SK-MEL-5 (cell line): ENCODE data around the gene MAP7D3. TPM values are rescaled to one million over a fixed set of nuclear protein-coding genes. Genes with fewer than 3 reads are reported as not detected.
"Not testable (repeated sequence)": the region's sequence is repeated elsewhere in the genome, so short reads cannot be mapped to it uniquely, and the experiment has no call there.

Source experiments
- DNase-seq: peaks from one replicate; pipeline ENCODE4 v3.0.0-alpha.2; 2016; ENCODE audit warnings: low read depth, low spot score
- in situ Hi-C: cut with HindIII; loops from 2 replicates; pipeline ENCODE4 v1.10.0; 2016; ENCODE audit warnings: low sequenced_read_pairs, high pct_unique_total_duplicates, low pct_unique_long_range_greater_than_20kb
- total RNA-seq: library from RNA; depleted of rRNA; stranded (reverse); fragments of >200 nt; shearing (Covaris generic); gene quantifications from 2 replicates; pipeline ENCODE4 v1.2.3, GENCODE V29; 2014

Gene MAP7D3
- total RNA-seq, 1 experiment from 2014 or later: 27.8 TPM

- DNase-seq: no peak
- in situ Hi-C loops: no loop called here
Observed at GRCh38 chrX:136194536-136194935, 56.7 kb downstream of the MAP7D3 start.

- in situ Hi-C loops: no loop called here
- no peak for DNase-seq
Observed at GRCh38 chrX:136193771-136194170, 57.4 kb downstream of the MAP7D3 start.

- in situ Hi-C loops: no loop called here
- DNase-seq: no peak
Observed at GRCh38 chrX:136192839-136193414, 58.3 kb downstream of the MAP7D3 start.

DNA sequence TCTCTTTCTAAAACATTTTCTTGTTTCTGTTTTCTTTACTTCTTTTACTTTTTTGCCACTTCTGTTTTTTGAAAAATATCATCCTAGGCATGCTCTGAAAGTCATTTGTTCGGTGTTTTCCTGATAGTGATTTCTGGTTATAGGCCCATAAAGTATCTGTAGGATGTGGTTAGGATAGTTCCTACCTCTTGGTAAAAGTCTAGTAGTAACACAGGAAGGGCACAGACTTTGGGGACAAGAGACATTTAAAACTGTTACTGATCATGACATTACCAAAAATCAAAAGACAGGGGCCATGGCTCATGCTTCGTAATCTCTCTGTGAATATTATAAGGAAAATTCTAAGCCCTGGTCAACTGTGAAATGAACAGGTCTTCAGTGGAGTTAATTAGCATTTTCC, 59.1 kb downstream of the MAP7D3 start:
- no peak for DNase-seq
- in situ Hi-C loops: no loop called here

GRCh38 chrX:136191171-136191570, 60.0 kb downstream of the MAP7D3 start:
- in situ Hi-C loops: no loop called here
- no peak for DNase-seq

DNA sequence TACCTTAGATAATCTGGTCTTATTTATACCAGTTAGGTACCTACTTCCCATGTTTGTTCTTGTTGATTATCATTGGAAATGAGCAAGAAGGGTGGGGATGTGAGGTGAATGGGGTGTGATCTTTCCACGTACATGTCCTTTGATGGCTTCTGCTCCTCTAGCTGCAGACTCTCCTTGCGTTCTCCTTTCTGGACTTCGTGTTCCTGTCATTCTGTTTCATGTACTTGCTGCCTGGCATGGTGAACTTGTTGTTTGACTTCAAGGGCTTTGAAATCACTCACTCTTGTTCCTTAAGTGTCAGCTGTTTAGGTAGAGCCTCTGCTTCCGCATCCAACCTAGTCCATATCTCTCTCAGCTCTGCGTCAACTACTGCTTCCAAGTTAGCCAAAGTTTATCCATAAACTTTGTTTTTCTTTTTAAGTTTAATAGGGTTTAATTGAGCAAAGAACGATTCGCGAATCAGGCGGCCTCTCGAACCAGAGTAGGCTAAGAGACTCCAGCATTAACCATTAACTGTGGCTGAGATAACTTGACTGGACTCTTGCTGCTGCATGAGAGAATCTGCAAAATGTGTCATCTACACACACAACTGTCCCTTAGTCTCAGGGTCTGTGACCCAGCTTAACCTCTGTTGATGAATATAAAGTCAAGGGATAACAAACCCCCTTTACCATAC, 61.0 kb downstream of the MAP7D3 start:
- DNase-seq: no peak
- in situ Hi-C loops: no loop called here

DNA sequence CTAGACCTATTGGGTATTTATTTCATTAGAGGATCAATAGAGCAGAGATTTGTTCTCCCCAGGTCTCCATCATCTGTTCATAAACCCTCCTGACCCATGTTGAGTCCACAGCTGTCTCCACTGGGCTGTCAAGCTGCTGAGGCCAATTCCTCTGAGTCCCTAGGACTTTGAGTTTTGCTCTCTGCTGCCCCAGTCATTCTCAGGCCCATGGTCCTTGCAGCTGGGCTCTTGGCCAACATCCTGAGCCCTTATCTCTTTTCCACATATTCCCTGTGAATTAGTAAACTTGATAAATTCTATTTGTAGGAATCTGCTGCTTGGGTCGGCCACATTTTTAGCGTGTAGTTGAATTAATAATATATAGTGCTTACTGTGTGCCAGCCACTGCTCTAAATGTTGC, 62.0 kb downstream of the MAP7D3 start:
- DNase-seq: no peak
- in situ Hi-C loops: no loop called here

- in situ Hi-C loops: no loop called here
- no peak for DNase-seq
Observed at GRCh38 chrX:136186023-136186413, 65.2 kb downstream of the MAP7D3 start.

DNA sequence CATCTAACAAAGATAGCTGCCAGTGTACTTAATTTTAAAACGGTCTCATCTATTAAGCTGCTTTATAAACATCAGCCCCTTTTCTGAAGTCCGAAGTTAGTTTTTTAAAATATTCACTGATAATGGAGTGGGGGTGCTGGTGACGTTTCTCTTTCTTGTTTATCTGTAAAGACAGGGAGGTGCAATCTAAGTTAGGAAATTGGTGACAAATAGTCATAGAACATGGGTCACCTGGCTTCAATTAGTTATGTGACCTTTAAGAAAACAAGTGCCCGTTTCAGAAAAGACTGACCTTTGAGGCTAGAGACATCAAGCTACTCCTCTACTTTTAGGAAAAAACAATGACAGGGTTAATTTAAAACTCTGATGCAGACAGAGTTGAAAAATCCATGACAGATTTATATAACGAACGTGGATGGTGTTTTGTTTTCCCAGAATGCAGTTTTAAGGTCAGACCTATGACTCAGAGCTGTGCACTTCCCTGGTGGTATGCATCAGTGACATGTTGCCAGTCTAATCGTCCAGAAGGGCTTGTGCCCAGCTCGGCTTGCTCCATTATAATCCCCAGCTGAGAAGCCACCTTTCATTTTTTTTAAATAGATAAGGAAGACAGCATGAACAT, 65.7 kb downstream of the MAP7D3 start:
- peak; percentile 88 for DNase-seq
- in situ Hi-C loops: no loop called here

GRCh38 chrX:136183917-136184316, 67.3 kb downstream of the MAP7D3 start:
- in situ Hi-C loops: no loop called here
- DNase-seq: no peak

- in situ Hi-C loops: no loop called here
- DNase-seq: no peak
Observed at GRCh38 chrX:136183172-136183571, 68.0 kb downstream of the MAP7D3 start.

GRCh38 chrX:136182414-136182813, 68.8 kb downstream of the MAP7D3 start:
- no peak for DNase-seq
- in situ Hi-C loops: no loop called here

DNA sequence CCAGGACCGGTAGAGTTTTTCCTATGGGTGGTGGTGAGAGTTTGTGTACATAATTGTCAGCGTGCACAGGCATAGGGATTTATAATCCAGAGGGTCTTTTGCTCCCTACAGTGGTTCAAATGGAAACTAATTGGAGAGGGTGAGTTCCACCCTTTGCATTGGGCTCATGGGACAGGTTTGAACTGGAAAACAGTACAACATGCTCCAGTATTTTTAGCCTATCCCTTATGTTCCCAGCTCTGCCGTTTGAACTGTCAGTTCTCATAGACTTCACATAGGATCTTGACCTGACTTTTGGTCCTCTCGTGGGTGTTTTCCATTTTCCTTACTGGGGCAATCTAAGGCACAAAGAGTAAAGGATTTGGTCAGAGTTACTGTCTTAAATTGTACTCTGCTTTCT, 72.1 kb downstream of the MAP7D3 start:
- no peak for DNase-seq
- in situ Hi-C loops: no loop called here

GRCh38 chrX:136176399-136176825, 74.8 kb downstream of the MAP7D3 start:
- DNase-seq: no peak
- in situ Hi-C loops: no loop called here

- in situ Hi-C loops: no loop called here
- no peak for DNase-seq
Observed at GRCh38 chrX:136171420-136171819, 79.8 kb downstream of the MAP7D3 start.

- DNase-seq: peak; percentile 58
- in situ Hi-C loops: no loop called here
Observed at GRCh38 chrX:136170139-136170800, 80.9 kb downstream of the MAP7D3 start.

DNA sequence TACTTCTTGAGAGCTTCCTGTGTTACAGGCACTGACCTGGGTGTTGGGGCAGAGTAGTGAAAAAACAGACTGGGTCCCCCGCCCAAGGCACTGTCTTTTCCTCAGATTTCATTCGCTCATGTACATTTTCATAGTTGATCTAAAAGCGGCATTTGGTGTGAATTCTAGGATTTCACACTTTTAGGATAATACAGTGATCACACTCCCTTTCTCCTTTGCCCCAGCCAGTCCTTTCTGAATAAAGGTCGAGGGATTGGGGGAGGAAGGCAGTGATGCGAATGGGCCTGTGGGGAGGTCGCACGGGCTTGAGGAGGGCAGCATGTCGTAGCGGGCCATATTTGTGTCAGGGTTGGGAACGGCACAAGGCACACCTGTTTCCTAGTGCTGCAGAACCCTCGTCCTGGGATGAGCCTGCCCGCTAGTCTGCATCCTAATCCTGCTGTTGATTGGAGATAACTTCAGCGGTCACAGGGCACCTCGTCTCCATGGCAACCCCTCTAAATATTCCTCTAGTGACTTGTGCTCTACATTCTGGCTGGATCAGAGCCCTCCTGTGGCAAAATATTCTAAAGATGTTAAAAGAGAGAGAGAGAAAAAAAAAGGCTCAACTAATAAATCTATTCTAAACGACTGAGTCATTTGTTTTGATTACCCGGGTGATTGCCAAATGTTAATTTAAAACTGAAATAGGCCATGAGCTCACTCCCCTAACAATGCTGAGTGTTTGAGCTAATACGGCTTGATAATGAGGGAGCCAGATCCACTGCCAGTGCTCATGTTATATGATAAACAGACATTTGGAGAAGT, 82.1 kb downstream of the MAP7D3 start:
- DNase-seq: no peak
- in situ Hi-C loops: no loop called here

GRCh38 chrX:136167989-136168388, 83.2 kb downstream of the MAP7D3 start:
- DNase-seq, in situ Hi-C loops: not testable (repeated sequence)
